Astrocyte (in vitro differentiated cells and primary cell): Measurements from ENCODE around the gene PLD4. TPM values are rescaled to one million over a fixed set of nuclear protein-coding genes. Genes with fewer than 3 reads are reported as not detected.

Source experiments
- DNase-seq: peaks from one replicate; pipeline ENCODE4 v3.0.0-alpha.2; 2010; ENCODE audit warnings: low read depth
- FAIRE-seq: peaks from 2 replicates; lab custom pipeline; 2011; peaks lifted over from hg19 to GRCh38; lab: Jason Lieb, UNC
- H2AFZ ChIP-seq: 2 replicates; pipeline ENCODE4 v1.6.0; 2012; ENCODE audit warnings: low read depth, low read length, inconsistent platforms
- H3K27ac ChIP-seq: 2 replicates; pipeline ENCODE4 v1.5.1; 2011; ENCODE audit warnings: low read depth, low read length, inconsistent platforms
- H3K27me3 ChIP-seq: 2 replicates; pipeline ENCODE4 v1.6.0; 2011; ENCODE audit warnings: low read length, inconsistent platforms; ENCODE audit not compliant: insufficient read depth
- H3K36me3 ChIP-seq: 2 replicates; pipeline ENCODE4 v1.5.1; 2011; ENCODE audit warnings: low read length, inconsistent platforms; ENCODE audit not compliant: insufficient read depth
- H3K4me1 ChIP-seq: 2 replicates; pipeline ENCODE4 v1.5.1; 2011; ENCODE audit warnings: low read length, inconsistent platforms; ENCODE audit not compliant: insufficient read depth
- H3K4me2 ChIP-seq: 2 replicates; pipeline ENCODE4 v1.6.0; 2012; ENCODE audit warnings: low read length, inconsistent platforms
- H3K4me3 ChIP-seq: 2 replicates; pipeline ENCODE4 v1.5.1; 2011; ENCODE audit warnings: low read depth, mild to moderate bottlenecking, low read length, inconsistent platforms; ENCODE audit not compliant: insufficient read depth
- H3K79me2 ChIP-seq: 2 replicates; pipeline ENCODE4 v1.6.0; 2012; ENCODE audit warnings: mild to moderate bottlenecking, low read length, inconsistent platforms; ENCODE audit not compliant: insufficient read depth
- H3K9ac ChIP-seq: 2 replicates; pipeline ENCODE4 v1.6.0; 2012; ENCODE audit warnings: mild to moderate bottlenecking, low read length, inconsistent platforms
- H3K9me3 ChIP-seq: 2 replicates; pipeline ENCODE4 v1.5.1; 2012; ENCODE audit warnings: low read depth, mild to moderate bottlenecking, low read length, inconsistent platforms; ENCODE audit not compliant: insufficient read depth
- H4K20me1 ChIP-seq: 2 replicates; pipeline ENCODE4 v1.6.0; 2012; ENCODE audit warnings: low read length, inconsistent platforms; ENCODE audit not compliant: insufficient read depth
- H3K27ac Mint-ChIP-seq: one replicate; pipeline ENCODE4 v1.8.0; 2021; ENCODE audit warnings: mild to moderate bottlenecking, mixed read lengths; ENCODE audit not compliant: unreplicated experiment
- H3K27me3 Mint-ChIP-seq: one replicate; pipeline ENCODE4 v1.8.0; 2021; ENCODE audit warnings: low read depth, mixed read lengths; ENCODE audit not compliant: unreplicated experiment
- H3K36me3 Mint-ChIP-seq: one replicate; pipeline ENCODE4 v1.8.0; 2021; ENCODE audit warnings: low read depth, mixed read lengths; ENCODE audit not compliant: unreplicated experiment
- H3K4me1 Mint-ChIP-seq: one replicate; pipeline ENCODE4 v1.8.0; 2021; ENCODE audit warnings: low read depth, mixed read lengths; ENCODE audit not compliant: unreplicated experiment
- H3K4me3 Mint-ChIP-seq: one replicate; pipeline ENCODE4 v1.8.0; 2021; ENCODE audit warnings: mild to moderate bottlenecking, moderate library complexity, mixed read lengths; ENCODE audit not compliant: unreplicated experiment
- H3K9me3 Mint-ChIP-seq: one replicate; pipeline ENCODE4 v1.8.0; 2021; ENCODE audit warnings: mild to moderate bottlenecking, mixed read lengths; ENCODE audit not compliant: unreplicated experiment
- CTCF ChIP-seq: IDR thresholded peaks from 2 replicates; pipeline ENCODE4 v1.5.1; 2011; ENCODE audit warnings: low read depth, mild to moderate bottlenecking, inconsistent platforms, low read length, moderate library complexity; ENCODE audit not compliant: insufficient read depth
- EZH2 ChIP-seq: IDR thresholded peaks from 2 replicates; pipeline ENCODE4 v1.6.1; 2012; ENCODE audit warnings: mild to moderate bottlenecking, low read length, inconsistent platforms; ENCODE audit not compliant: insufficient read depth
- total RNA-seq: library from RNA; stranded (reverse); gene quantifications from 2 replicates; pipeline ENCODE4 v1.2.1, GENCODE V29; 2021

PLD4 gene
- total RNA-seq, 1 donor from 2014 or later: 0.14 TPM

DNA sequence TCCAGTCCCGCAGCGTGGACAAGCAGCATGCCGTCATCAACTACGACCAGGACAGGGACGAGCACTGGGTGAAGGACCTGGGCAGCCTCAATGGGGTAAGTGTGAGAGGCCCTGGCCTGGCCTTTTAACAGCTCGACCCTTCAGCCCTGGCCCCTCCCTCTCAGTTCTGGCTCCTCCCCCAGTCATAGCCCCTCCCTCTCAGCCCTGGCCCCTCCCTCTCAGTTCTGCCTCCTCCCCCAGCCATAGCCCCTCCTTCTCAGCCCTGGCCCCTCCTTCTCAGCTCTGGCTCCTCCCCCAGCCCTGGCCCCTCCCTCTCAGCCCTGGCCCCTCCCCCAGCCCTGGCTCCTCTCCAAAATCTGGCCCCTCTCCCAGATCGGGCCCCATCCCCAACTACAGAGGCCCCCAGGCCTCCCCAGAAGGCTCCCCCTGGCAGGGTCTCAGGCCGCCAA, 48.4 kb upstream of the PLD4 start:
- no peak overlapping the region for H3K4me2 ChIP-seq
- no peak overlapping the region for H3K9ac ChIP-seq
- no peak for TF ChIP-seq EZH2
- TF ChIP-seq CTCF: no peak
- no peak overlapping the region for H2AFZ ChIP-seq
- no peak overlapping the region for H3K4me3 Mint-ChIP-seq
- peaks cover 88% of the 10 kb centered on the region for H4K20me1 ChIP-seq
- H3K4me3 ChIP-seq: no peak overlapping the region
- H3K79me2 ChIP-seq: peaks cover 42% of the 10 kb centered on the region
- H3K27ac ChIP-seq: no peak overlapping the region
- H3K27ac Mint-ChIP-seq: no peak overlapping the region
- DNase-seq (no peak), FAIRE-seq (no peak)
- H3K27me3 Mint-ChIP-seq: no peaks in the 10 kb centered on the region
- no peaks in the 10 kb centered on the region for H3K27me3 ChIP-seq
- peaks cover 5% of the 10 kb centered on the region for H3K36me3 Mint-ChIP-seq
- peaks cover 12% of the 10 kb centered on the region for H3K4me1 ChIP-seq
- H3K36me3 ChIP-seq: peaks cover 3% of the 10 kb centered on the region
- H3K4me1 Mint-ChIP-seq: peaks cover 7% of the 10 kb centered on the region
- no peaks in the 10 kb centered on the region for H3K9me3 ChIP-seq
- H3K9me3 Mint-ChIP-seq: no peaks in the 10 kb centered on the region

DNA sequence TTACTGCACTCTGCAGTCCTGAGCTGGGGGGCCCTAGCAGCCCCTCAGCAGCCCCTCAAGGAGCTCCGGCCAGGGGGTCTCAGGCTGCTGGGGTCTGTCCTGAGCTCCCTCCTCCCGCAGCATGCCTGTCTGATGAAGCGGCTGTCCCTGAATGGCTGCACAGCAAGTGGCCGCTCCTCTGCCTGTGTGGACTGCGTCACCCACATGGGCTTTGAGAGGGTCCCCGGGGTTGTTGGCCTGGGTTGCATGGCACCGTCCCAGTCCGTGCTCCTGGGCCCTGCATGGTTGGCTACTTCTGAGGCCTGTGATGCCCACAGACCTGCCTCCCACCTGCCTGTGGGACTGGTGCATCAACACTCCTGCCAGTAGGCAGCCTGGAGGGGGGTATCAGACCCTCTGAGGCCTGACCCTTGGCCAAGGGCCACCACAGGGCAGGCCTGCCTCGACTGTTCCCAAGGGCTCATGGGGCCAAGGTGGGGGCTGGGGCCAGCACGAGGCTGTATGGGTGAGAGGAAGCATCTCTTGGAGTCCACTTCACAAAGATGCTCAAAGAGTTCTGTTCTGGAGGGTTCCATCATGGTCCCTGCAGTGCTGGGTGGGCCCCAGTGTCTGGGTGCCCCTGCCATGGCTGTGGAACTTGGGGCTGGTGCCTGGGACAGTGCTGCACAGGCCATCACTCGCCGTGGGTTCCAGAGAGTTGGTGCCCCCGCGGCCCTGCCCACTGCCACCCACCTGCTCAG, 47.4 kb upstream of the PLD4 start:
- DNase-seq (no peak), FAIRE-seq (no peak)
- Histone ChIP-seq H3K27me3 (no peaks in the 10 kb centered on the region), H3K36me3 (peaks cover 3% of the 10 kb centered on the region), H3K9ac (no peak overlapping the region), H2AFZ (no peak overlapping the region), H3K27ac (no peak overlapping the region), H3K4me3 (no peak overlapping the region), H3K79me2 (peaks cover 32% of the 10 kb centered on the region), H3K9me3 (no peaks in the 10 kb centered on the region), H3K4me1 (peaks cover 11% of the 10 kb centered on the region), H4K20me1 (peaks cover 88% of the 10 kb centered on the region), H3K4me2 (no peak overlapping the region)
- Mint-ChIP-seq H3K9me3 (no peaks in the 10 kb centered on the region), H3K27ac (no peak overlapping the region), H3K4me3 (no peak overlapping the region), H3K4me1 (peaks cover 7% of the 10 kb centered on the region), H3K27me3 (no peaks in the 10 kb centered on the region), H3K36me3 (peaks cover 5% of the 10 kb centered on the region)
- TF ChIP-seq EZH2 (no peak), CTCF (no peak)
